ENCODE results near the gene EMILIN1.

DNA sequence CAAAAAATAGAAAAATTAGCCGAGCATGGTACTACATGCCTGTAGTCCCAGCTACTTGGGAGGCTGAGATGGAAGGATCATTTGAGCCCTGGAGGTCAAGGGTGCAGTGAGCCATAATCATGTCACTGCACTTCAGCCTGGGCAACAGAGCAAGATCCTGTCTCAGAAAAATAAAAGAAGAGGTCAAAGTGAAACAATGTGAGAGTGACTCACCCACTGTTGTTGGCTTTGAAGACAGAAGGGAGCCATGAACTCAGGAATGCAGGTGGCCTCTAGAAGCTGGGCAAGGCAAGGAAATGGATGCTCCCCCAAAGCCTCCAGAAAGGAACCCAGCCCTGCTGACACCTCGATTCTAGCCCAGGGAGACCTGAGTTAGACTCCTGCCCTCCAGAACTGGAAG is 49.4 kb upstream of the EMILIN1 start:
- TF ChIP-seq, protein P1, sequence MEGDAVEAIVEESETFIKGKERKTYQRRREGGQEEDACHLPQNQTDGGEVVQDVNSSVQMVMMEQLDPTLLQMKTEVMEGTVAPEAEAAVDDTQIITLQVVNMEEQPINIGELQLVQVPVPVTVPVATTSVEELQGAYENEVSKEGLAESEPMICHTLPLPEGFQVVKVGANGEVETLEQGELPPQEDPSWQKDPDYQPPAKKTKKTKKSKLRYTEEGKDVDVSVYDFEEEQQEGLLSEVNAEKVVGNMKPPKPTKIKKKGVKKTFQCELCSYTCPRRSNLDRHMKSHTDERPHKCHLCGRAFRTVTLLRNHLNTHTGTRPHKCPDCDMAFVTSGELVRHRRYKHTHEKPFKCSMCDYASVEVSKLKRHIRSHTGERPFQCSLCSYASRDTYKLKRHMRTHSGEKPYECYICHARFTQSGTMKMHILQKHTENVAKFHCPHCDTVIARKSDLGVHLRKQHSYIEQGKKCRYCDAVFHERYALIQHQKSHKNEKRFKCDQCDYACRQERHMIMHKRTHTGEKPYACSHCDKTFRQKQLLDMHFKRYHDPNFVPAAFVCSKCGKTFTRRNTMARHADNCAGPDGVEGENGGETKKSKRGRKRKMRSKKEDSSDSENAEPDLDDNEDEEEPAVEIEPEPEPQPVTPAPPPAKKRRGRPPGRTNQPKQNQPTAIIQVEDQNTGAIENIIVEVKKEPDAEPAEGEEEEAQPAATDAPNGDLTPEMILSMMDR (conservative IDR thresholded peaks at IDR 0.05; ENCODE audit: low read length), result no peak
- TF ChIP-seq EZH2phosphoT487 (IDR thresholded peaks at IDR 0.05; ENCODE audit: borderline replicate concordance), result no peak
